HTERT RPE-1 (cell line): ENCODE data around the gene LTBP2.

Source experiments
- in situ Hi-C: fragments of 300-500 bp; cut with MboI; formaldehyde crosslinking; loops from 4 replicates; pipeline ENCODE4 v1.14.3; 2020; ENCODE audit warnings: low sequenced_read_pairs

Gene LTBP2

GRCh38 chr14:74614508-74615495, 2.8 kb upstream of the LTBP2 start:
- in situ Hi-C loops = no loop called here

- in situ Hi-C loops = no loop called here
Observed at GRCh38 chr14:74613211-74613914, 1.3 kb upstream of the LTBP2 start.

- in situ Hi-C loops = no loop called here
Observed at GRCh38 chr14:74612350-74613021, 449 bp upstream of the LTBP2 start.

GRCh38 chr14:74610866-74611649, 979 bp downstream of the LTBP2 start:
- in situ Hi-C loops = no loop called here

- in situ Hi-C loops = no loop called here
Observed at GRCh38 chr14:74610199-74610865, 1.7 kb downstream of the LTBP2 start.

GRCh38 chr14:74609721-74610120, 2.3 kb downstream of the LTBP2 start:
- in situ Hi-C loops = no loop called here

GRCh38 chr14:74608959-74609611, 3.0 kb downstream of the LTBP2 start:
- in situ Hi-C loops = no loop called here

GRCh38 chr14:74606727-74607126, 5.3 kb downstream of the LTBP2 start:
- in situ Hi-C loops = no loop called here

GRCh38 chr14:74605531-74606223, 6.4 kb downstream of the LTBP2 start:
- in situ Hi-C loops = no loop called here

- in situ Hi-C loops = no loop called here
Observed at GRCh38 chr14:74604911-74605310, 7.1 kb downstream of the LTBP2 start.

GRCh38 chr14:74604157-74604556, 7.9 kb downstream of the LTBP2 start:
- in situ Hi-C loops = no loop called here

- in situ Hi-C loops = no loop called here
Observed at GRCh38 chr14:74601982-74602381, 10.1 kb downstream of the LTBP2 start.

GRCh38 chr14:74599946-74600345, 12.1 kb downstream of the LTBP2 start:
- in situ Hi-C loops = no loop called here

- in situ Hi-C loops = no loop called here
Observed at GRCh38 chr14:74599321-74599761, 12.7 kb downstream of the LTBP2 start.

GRCh38 chr14:74596741-74597450, 15.1 kb downstream of the LTBP2 start:
- in situ Hi-C loops = no loop called here

GRCh38 chr14:74595006-74595735, 16.9 kb downstream of the LTBP2 start:
- in situ Hi-C loops = no loop called here

- in situ Hi-C loops = no loop called here
Observed at GRCh38 chr14:74594606-74595005, 17.4 kb downstream of the LTBP2 start.

GRCh38 chr14:74594029-74594428, 18.0 kb downstream of the LTBP2 start:
- in situ Hi-C loops = no loop called here
